K562 (cell line): ENCODE data around the gene GARIN1A. TPM values are rescaled to one million over a fixed set of nuclear protein-coding genes. Genes with fewer than 3 reads are reported as not detected.
A peak's percentile ranks its signal among the peaks of the same experiment; 100 is the strongest.

ENCODE experiments used
- COPS2 ChIP-seq: fragments of 450-650 bp; conservative IDR thresholded peaks from 2 replicates; pipeline ENCODE4 v1.6.1; 2016; ENCODE audit warnings: mild to moderate bottlenecking, moderate library complexity
- HINFP ChIP-seq: fragments of 450-650 bp; conservative IDR thresholded peaks from 2 replicates; pipeline ENCODE4 v1.6.1; 2016; ENCODE audit warnings: missing genetic modification characterization, low read depth, mild to moderate bottlenecking, control low read depth, missing compliant biosample characterization
- ZNF253 ChIP-seq: fragments of 250-450 bp; sonication (Bioruptor Pico); conservative IDR thresholded peaks from 2 replicates; pipeline ENCODE4 v1.6.1; 2021; ENCODE audit warnings: mild to moderate bottlenecking
- polyA plus RNA-seq, 8 experiments: library from polyadenylated mRNA; depleted of rRNA in 4 of 8; stranded (reverse) in 5 of 8; unstranded in 3 of 8; fragments of >200 nt; fragmentation: Nextera tagmentation in 2 of 8; fragmentation: Illumina TruSeq in 1 of 8; extraction: Ambion mirVana in 2 of 8; extraction: Trizol in 1 of 8; gene quantifications; 2 replicates each; pipeline versions ENCODE4 v1.2.1 to v1.2.3, GENCODE V29; 2011 to 2014; ENCODE audit warnings: inconsistent platforms in 1 of 8, missing spikeins in 1 of 8
- small RNA-seq: library from RNA; depleted of rRNA; stranded (forward); fragments of <200 nt; gene quantifications from one replicate; pipeline ENCODE3, GENCODE V24; 2014
- total RNA-seq, 7 experiments: library from RNA; depleted of rRNA in 6 of 7; stranded (reverse); fragments of >200 nt in 6 of 7; fragmentation: Illumina TruSeq in 2 of 7; extraction: Trizol in 2 of 7; gene quantifications; 2 replicates each; pipeline versions ENCODE4 v1.2.1 to v1.2.3, GENCODE V29; 2011 to 2021; ENCODE audit warnings: low replicate concordance in 1 of 7

Gene GARIN1A
- total and polyA plus RNA-seq, 9 of the 15 experiments (the other 6 are each of a cell fraction or from before 2014, with no cell fraction given) = 0.01 to 0.41 (median 0.04) TPM; not detected in 3

- TF ChIP-seq HINFP = no peak
- TF ChIP-seq COPS2 = no peak
- TF ChIP-seq ZNF253 = no peak
These were observed 49.3 kb downstream of the GARIN1A start (continued) for GRCh38 chr7:128721376-128721775.

Small RNA genes within 50 kb of the gene (small RNA-seq; reads per million reads assigned to genes)
- gene RNA5SP242 (120 reads per million, percentile 99 among the genes with 10 or more reads in this experiment), gene RNA5SP243 (3.1 reads per million, percentile 88 among the genes with 10 or more reads in this experiment), gene RNU6-177P (not detected)

Other genes starting within 250 kb of the GARIN1A start
Only the 7 nearest of the 8 such genes appear.
- gene HILPDA, start 216.4 kb upstream of the GARIN1A start, total RNA-seq (2014; rRNA removed) = 8.3 and 14.2 TPM in 2 replicates
- 14.5 and 16.7 TPM in 2 replicates for gene HILPDA, start 216.4 kb upstream of the GARIN1A start, total RNA-seq (2014; rRNA removed; fragmentation: Illumina TruSeq; extraction: Trizol)
- gene HILPDA, start 216.4 kb upstream of the GARIN1A start, total RNA-seq (2015; rRNA removed; fragmentation: Illumina TruSeq; extraction: Trizol) = 23.0 and 23.5 TPM in 2 replicates
- 10.5 and 10.7 TPM in 2 replicates for gene HILPDA, start 216.4 kb upstream of the GARIN1A start, total RNA-seq (2021)
- gene HILPDA, start 216.4 kb upstream of the GARIN1A start, polyA plus RNA-seq (2011; rRNA removed) = 71.8 and 102 TPM in 2 replicates
- 18.9 and 26.0 TPM in 2 replicates for gene HILPDA, start 216.4 kb upstream of the GARIN1A start, polyA plus RNA-seq (2014; fragmentation: Illumina TruSeq; extraction: Trizol)
- gene HILPDA, start 216.4 kb upstream of the GARIN1A start, polyA plus RNA-seq (2014; fragmentation: Nextera tagmentation; extraction: Ambion mirVana) = 10 to 100 TPM; 28.6 to 40.5 TPM
- 16.4 and 25.5 TPM in 2 replicates for gene HILPDA, start 216.4 kb upstream of the GARIN1A start, polyA plus RNA-seq (2014; rRNA removed)
- 46.9 and 75.6 TPM in 2 replicates for gene METTL2B, start 195.5 kb upstream of the GARIN1A start, total RNA-seq (2014; rRNA removed)
- gene METTL2B, start 195.5 kb upstream of the GARIN1A start, total RNA-seq (2014; rRNA removed; fragmentation: Illumina TruSeq; extraction: Trizol) = 73.2 and 84.9 TPM in 2 replicates
- gene METTL2B, start 195.5 kb upstream of the GARIN1A start, total RNA-seq (2015; rRNA removed; fragmentation: Illumina TruSeq; extraction: Trizol) = 78.6 and 82.0 TPM in 2 replicates
- gene METTL2B, start 195.5 kb upstream of the GARIN1A start, total RNA-seq (2021) = 62.8 and 64.9 TPM in 2 replicates
- gene METTL2B, start 195.5 kb upstream of the GARIN1A start, polyA plus RNA-seq (2011; rRNA removed) = 47.4 and 79.2 TPM in 2 replicates
- 64.1 and 68.9 TPM in 2 replicates for gene METTL2B, start 195.5 kb upstream of the GARIN1A start, polyA plus RNA-seq (2014; fragmentation: Illumina TruSeq; extraction: Trizol)
- 10 to 100 TPM; 91.0 to 95.7 TPM for gene METTL2B, start 195.5 kb upstream of the GARIN1A start, polyA plus RNA-seq (2014; fragmentation: Nextera tagmentation; extraction: Ambion mirVana)
- gene METTL2B, start 195.5 kb upstream of the GARIN1A start, polyA plus RNA-seq (2014; rRNA removed) = 35.9 and 41.8 TPM in 2 replicates
- gene CALU, start 67.1 kb downstream of the GARIN1A start, total RNA-seq (2014; rRNA removed) = 171 and 210 TPM in 2 replicates
- 261 and 289 TPM in 2 replicates for gene CALU, start 67.1 kb downstream of the GARIN1A start, total RNA-seq (2014; rRNA removed; fragmentation: Illumina TruSeq; extraction: Trizol)
- 252 and 263 TPM in 2 replicates for gene CALU, start 67.1 kb downstream of the GARIN1A start, total RNA-seq (2015; rRNA removed; fragmentation: Illumina TruSeq; extraction: Trizol)
- 166 and 170 TPM in 2 replicates for gene CALU, start 67.1 kb downstream of the GARIN1A start, total RNA-seq (2021)
- gene CALU, start 67.1 kb downstream of the GARIN1A start, polyA plus RNA-seq (2011; rRNA removed) = 167 and 193 TPM in 2 replicates
- 211 and 265 TPM in 2 replicates for gene CALU, start 67.1 kb downstream of the GARIN1A start, polyA plus RNA-seq (2014; fragmentation: Illumina TruSeq; extraction: Trizol)
- gene CALU, start 67.1 kb downstream of the GARIN1A start, polyA plus RNA-seq (2014; fragmentation: Nextera tagmentation; extraction: Ambion mirVana) = 100 to 1,000 TPM; 215 to 286 TPM
- 173 and 177 TPM in 2 replicates for gene CALU, start 67.1 kb downstream of the GARIN1A start, polyA plus RNA-seq (2014; rRNA removed)
- gene OPN1SW, start 103.5 kb downstream of the GARIN1A start, total RNA-seq (2014; rRNA removed) = not detected in 2 replicates
- not detected in 2 replicates for gene OPN1SW, start 103.5 kb downstream of the GARIN1A start, total RNA-seq (2014; rRNA removed; fragmentation: Illumina TruSeq; extraction: Trizol)
- not detected in 2 replicates for gene OPN1SW, start 103.5 kb downstream of the GARIN1A start, total RNA-seq (2015; rRNA removed; fragmentation: Illumina TruSeq; extraction: Trizol)
- not detected in 2 replicates for gene OPN1SW, start 103.5 kb downstream of the GARIN1A start, total RNA-seq (2021)
- not detected in 2 replicates for gene OPN1SW, start 103.5 kb downstream of the GARIN1A start, polyA plus RNA-seq (2011; rRNA removed)
- not detected in 2 replicates for gene OPN1SW, start 103.5 kb downstream of the GARIN1A start, polyA plus RNA-seq (2014; fragmentation: Illumina TruSeq; extraction: Trizol)
- 1 to 10 TPM in 1 of 2 experiments, under 1 TPM in 1; 0.84 to 1.0 TPM for gene OPN1SW, start 103.5 kb downstream of the GARIN1A start, polyA plus RNA-seq (2014; fragmentation: Nextera tagmentation; extraction: Ambion mirVana)
- gene OPN1SW, start 103.5 kb downstream of the GARIN1A start, polyA plus RNA-seq (2014; rRNA removed) = not detected in 2 replicates
- 17.0 and 23.5 TPM in 2 replicates for gene CCDC136, start 119.7 kb downstream of the GARIN1A start, total RNA-seq (2014; rRNA removed)
- gene CCDC136, start 119.7 kb downstream of the GARIN1A start, total RNA-seq (2014; rRNA removed; fragmentation: Illumina TruSeq; extraction: Trizol) = 15.3 and 18.8 TPM in 2 replicates
- gene CCDC136, start 119.7 kb downstream of the GARIN1A start, total RNA-seq (2015; rRNA removed; fragmentation: Illumina TruSeq; extraction: Trizol) = 27.6 and 28.7 TPM in 2 replicates
- 23.7 and 26.5 TPM in 2 replicates for gene CCDC136, start 119.7 kb downstream of the GARIN1A start, total RNA-seq (2021)
- gene CCDC136, start 119.7 kb downstream of the GARIN1A start, polyA plus RNA-seq (2011; rRNA removed) = 40.2 and 45.0 TPM in 2 replicates
- 23.5 and 26.9 TPM in 2 replicates for gene CCDC136, start 119.7 kb downstream of the GARIN1A start, polyA plus RNA-seq (2014; fragmentation: Illumina TruSeq; extraction: Trizol)
- gene CCDC136, start 119.7 kb downstream of the GARIN1A start, polyA plus RNA-seq (2014; fragmentation: Nextera tagmentation; extraction: Ambion mirVana) = 1 to 10 TPM; 2.4 TPM
- 34.8 and 40.8 TPM in 2 replicates for gene CCDC136, start 119.7 kb downstream of the GARIN1A start, polyA plus RNA-seq (2014; rRNA removed)
- 60.7 and 94.5 TPM in 2 replicates for gene FLNC, start 158.1 kb downstream of the GARIN1A start, total RNA-seq (2014; rRNA removed)
- gene FLNC, start 158.1 kb downstream of the GARIN1A start, total RNA-seq (2014; rRNA removed; fragmentation: Illumina TruSeq; extraction: Trizol) = 11.4 and 18.2 TPM in 2 replicates
- gene FLNC, start 158.1 kb downstream of the GARIN1A start, total RNA-seq (2015; rRNA removed; fragmentation: Illumina TruSeq; extraction: Trizol) = 28.8 and 33.3 TPM in 2 replicates
- gene FLNC, start 158.1 kb downstream of the GARIN1A start, total RNA-seq (2021) = 148 and 155 TPM in 2 replicates
- 10.3 and 11.4 TPM in 2 replicates for gene FLNC, start 158.1 kb downstream of the GARIN1A start, polyA plus RNA-seq (2011; rRNA removed)
- 32.8 and 55.3 TPM in 2 replicates for gene FLNC, start 158.1 kb downstream of the GARIN1A start, polyA plus RNA-seq (2014; fragmentation: Illumina TruSeq; extraction: Trizol)
- 1 to 10 TPM in 1 of 2 experiments, under 1 TPM in 1; 0.90 to 1.1 TPM for gene FLNC, start 158.1 kb downstream of the GARIN1A start, polyA plus RNA-seq (2014; fragmentation: Nextera tagmentation; extraction: Ambion mirVana)
- gene FLNC, start 158.1 kb downstream of the GARIN1A start, polyA plus RNA-seq (2014; rRNA removed) = 29.0 and 34.7 TPM in 2 replicates
- gene ATP6V1F, start 190.6 kb downstream of the GARIN1A start, total RNA-seq (2014; rRNA removed) = 265 and 341 TPM in 2 replicates
- gene ATP6V1F, start 190.6 kb downstream of the GARIN1A start, total RNA-seq (2014; rRNA removed; fragmentation: Illumina TruSeq; extraction: Trizol) = 174 and 206 TPM in 2 replicates
- 332 and 336 TPM in 2 replicates for gene ATP6V1F, start 190.6 kb downstream of the GARIN1A start, total RNA-seq (2015; rRNA removed; fragmentation: Illumina TruSeq; extraction: Trizol)
- 378 and 393 TPM in 2 replicates for gene ATP6V1F, start 190.6 kb downstream of the GARIN1A start, total RNA-seq (2021)
- 507 and 542 TPM in 2 replicates for gene ATP6V1F, start 190.6 kb downstream of the GARIN1A start, polyA plus RNA-seq (2011; rRNA removed)
- gene ATP6V1F, start 190.6 kb downstream of the GARIN1A start, polyA plus RNA-seq (2014; fragmentation: Illumina TruSeq; extraction: Trizol) = 604 and 714 TPM in 2 replicates
- 1,000 to 10,000 TPM in 1 of 2 experiments, 100 to 1,000 TPM in 1; 733 to 1,123 TPM for gene ATP6V1F, start 190.6 kb downstream of the GARIN1A start, polyA plus RNA-seq (2014; fragmentation: Nextera tagmentation; extraction: Ambion mirVana)
- 568 and 645 TPM in 2 replicates for gene ATP6V1F, start 190.6 kb downstream of the GARIN1A start, polyA plus RNA-seq (2014; rRNA removed)